GM21528 (cell line): Measurements from ENCODE around the gene SRPK2.
A peak's percentile ranks its signal among the peaks of the same experiment; 100 is the strongest.
"Not testable (repeated sequence)": the region's sequence is repeated elsewhere in the genome, so short reads cannot be mapped to it uniquely, and the experiment has no call there.

Experiments used
- ATAC-seq: cut with Tn5 transposase; IDR thresholded peaks from one replicate; pipeline ENCODE4 v1.9.1; 2021; ENCODE audit warnings: mild to moderate bottlenecking, moderate library complexity; ENCODE audit not compliant: unreplicated experiment, low FRiP score

Gene SRPK2

GRCh38 chr7:105388356-105389087 is at the start of gene SRPK2:
Gene SRPK2 (minus strand): TSS chr7:105388921.
- peak; percentile 72 for ATAC-seq

GRCh38 chr7:105438254-105438653 is 49.5 kb upstream of the SRPK2 start:
- ATAC-seq = no peak

- ATAC-seq = not testable (repeated sequence)
These were observed 48.6 kb upstream of the SRPK2 start for GRCh38 chr7:105437356-105437755.

- no peak for ATAC-seq
These were observed 41.3 kb upstream of the SRPK2 start for GRCh38 chr7:105429746-105430612.

- ATAC-seq = no peak
These were observed 38.0 kb upstream of the SRPK2 start for GRCh38 chr7:105426606-105427146.

GRCh38 chr7:105423987-105424386 is 35.3 kb upstream of the SRPK2 start:
- no peak for ATAC-seq

- ATAC-seq = no peak
These were observed 25.2 kb upstream of the SRPK2 start for GRCh38 chr7:105413887-105414437.

- ATAC-seq = not testable (repeated sequence)
These were observed 22.1 kb upstream of the SRPK2 start for GRCh38 chr7:105410774-105411173.

GRCh38 chr7:105409775-105410174 is 21.1 kb upstream of the SRPK2 start:
- not testable (repeated sequence) for ATAC-seq

GRCh38 chr7:105408791-105409410 is 20.2 kb upstream of the SRPK2 start:
- ATAC-seq = no peak

GRCh38 chr7:105403128-105403527 is 14.4 kb upstream of the SRPK2 start:
- ATAC-seq = no peak

GRCh38 chr7:105402221-105403095 is 13.7 kb upstream of the SRPK2 start:
- ATAC-seq = no peak

- no peak for ATAC-seq
These were observed 10.5 kb upstream of the SRPK2 start for GRCh38 chr7:105399043-105399725.

- no peak for ATAC-seq
These were observed 7.8 kb upstream of the SRPK2 start for GRCh38 chr7:105396566-105396965.

- ATAC-seq = no peak
These were observed 2.7 kb upstream of the SRPK2 start for GRCh38 chr7:105391429-105391828.

- ATAC-seq = no peak
These were observed 1.2 kb upstream of the SRPK2 start for GRCh38 chr7:105389889-105390288.

- peak; percentile 30 for ATAC-seq
These were observed 448 bp upstream of the SRPK2 start for GRCh38 chr7:105389088-105389650.

- peak; percentile 40 for ATAC-seq
These were observed 989 bp downstream of the SRPK2 start for GRCh38 chr7:105387508-105388355.
